Measurements from ENCODE around the gene MARVELD3.

DNA sequence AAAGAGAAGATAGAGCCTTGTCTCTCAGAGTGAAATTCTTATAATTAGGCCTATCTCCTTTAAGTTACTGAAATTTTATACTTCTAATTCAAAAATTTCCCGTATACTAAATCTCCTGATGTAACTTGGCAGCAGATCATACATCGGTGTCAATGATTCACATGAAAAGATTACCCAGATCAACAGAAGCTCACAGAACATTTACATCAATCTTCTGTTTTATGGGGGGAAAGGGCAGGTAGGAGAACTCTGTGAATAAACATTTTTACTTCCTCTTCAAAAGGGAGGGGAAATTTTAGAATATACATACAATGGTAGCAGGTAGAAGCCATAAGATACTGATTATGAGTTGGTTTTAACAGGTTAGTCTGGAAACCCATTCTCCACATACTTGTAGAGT, 55.4 kb downstream of the MARVELD3 start:
- TF ChIP-seq USF1 (IDR thresholded peaks at IDR 0.05), result no peak
- TF ChIP-seq YY1 (IDR thresholded peaks at IDR 0.05; ENCODE audit: low read depth), result no peak
- TF ChIP-seq EP300 (IDR thresholded peaks at IDR 0.05; ENCODE audit: borderline replicate concordance), result no peak

Measured in Ishikawa (cell line).